Measurements from ENCODE around the gene UGCG. TPM values are rescaled to one million over a fixed set of nuclear protein-coding genes. Genes with fewer than 3 reads are reported as not detected.

The UGCG gene
- total and polyA plus RNA-seq, 9 of the 15 experiments (the other 6 are each of a cell fraction or from before 2014, with no cell fraction given): 20.0 to 40.3 (median 29.2) TPM

- intact Hi-C loops (cut with micrococcal nuclease) (no loop called here), in situ Hi-C loops (cut with MboI) (no loop called here)
- peaks cover 0 to 6% of the 10 kb centered on the region in 2 experiments; a peak in 2 of 5 replicates for H3K4me1 ChIP-seq (replicated peaks in 1 of 2; ENCODE audit: control insufficient read depth in 2 of 2, insufficient read depth in 2 of 2, low read length in 2 of 2)
- FAIRE-seq: no peak
- H3K79me2 ChIP-seq (ENCODE audit: control insufficient read depth, insufficient read depth, low read length): peaks cover 94% of the 10 kb centered on the region
- H3K9ac ChIP-seq (ENCODE audit: insufficient read depth in 1 of 2, low read depth in 2 of 2, low read length in 2 of 2): no peak overlapping the region
- no TSS peak for BruUV-seq (replicated peaks)
- H3K9me3 ChIP-seq (replicated peaks; ENCODE audit: control insufficient read depth, insufficient read depth, low read depth, low read length): no peaks in the 10 kb centered on the region
- H2AFZ ChIP-seq (ENCODE audit: low read depth, low read length): no peak overlapping the region
- no peak overlapping the region for H3K27ac ChIP-seq (ENCODE audit: extremely low read depth, low read depth, low read length)
- peak; percentile 70 for ATAC-seq
- H3K36me3 ChIP-seq (ENCODE audit: control insufficient read depth, insufficient read depth, low read length): peaks cover 40% of the 10 kb centered on the region
- DNase-seq (ENCODE audit: extremely low read depth in 1 of 4, low spot score in 3 of 4): peak in 1 of 4 experiments; percentile 49
- WGBS (ENCODE audit: insufficient coverage, low coverage, missing lambda C conversion rate): 32% methylated on average over 4 of the region's 4 CpGs
- H4K20me1 ChIP-seq (replicated peaks; ENCODE audit: control insufficient read depth, insufficient read depth, low read length): peaks cover 8% of the 10 kb centered on the region; the same call in 1 of the 2 replicates
- no peak for TF ChIP-seq SMARCA4 (IDR thresholded peaks at IDR 0.05)
- TF ChIP-seq NFIX (CRISPR knock-in tag; IDR thresholded peaks at IDR 0.05; ENCODE audit: low read depth): peak; percentile 77
- peak; percentile 77 for TF ChIP-seq BHLHE40 (IDR thresholded peaks at IDR 0.05; ENCODE audit: low read length)
- TF ChIP-seq NFIC (IDR thresholded peaks at IDR 0.05): peak; percentile 98
- no peak overlapping the region for H3K4me3 ChIP-seq
- no peaks in the 10 kb centered on the region for H3K27me3 ChIP-seq (ENCODE audit: control insufficient read depth in 2 of 2, insufficient read depth in 2 of 2, low read length in 2 of 2)
- ChIA-PET POLR2A (interaction anchor here (0.6 to 2.3 kb wide), 6 partner anchors 8 to 23 kb away, joined by 3 to 9 read pairs (median 4); no protein-coding TSS in a partner anchor), CTCF (ENCODE audit: low intra/inter-chr PET ratio) (no interaction called here)
- H3K4me2 ChIP-seq (ENCODE audit: insufficient read depth, low read length): no peak overlapping the region
- no peaks in the 10 kb centered on the region for H3K9me1 ChIP-seq (ENCODE audit: control insufficient read depth, insufficient read depth, low read length)
Observed at GRCh38 chr9:111914749-111915424, 18.3 kb downstream of the UGCG start.

- H3K4me3 ChIP-seq: no peak overlapping the region
- peaks cover 0 to 6% of the 10 kb centered on the region in 2 experiments; a peak in 2 of 5 replicates for H3K4me1 ChIP-seq (replicated peaks in 1 of 2; ENCODE audit: control insufficient read depth in 2 of 2, insufficient read depth in 2 of 2, low read length in 2 of 2)
- 85% methylated on average over 3 of the region's 3 CpGs for WGBS (ENCODE audit: insufficient coverage, low coverage, missing lambda C conversion rate)
- H3K27me3 ChIP-seq (ENCODE audit: control insufficient read depth in 2 of 2, insufficient read depth in 2 of 2, low read length in 2 of 2): no peaks in the 10 kb centered on the region
- H3K36me3 ChIP-seq (ENCODE audit: control insufficient read depth, insufficient read depth, low read length): peaks cover 41% of the 10 kb centered on the region
- H3K79me2 ChIP-seq (ENCODE audit: control insufficient read depth, insufficient read depth, low read length): peaks cover 90% of the 10 kb centered on the region
- no peaks in the 10 kb centered on the region for H3K9me3 ChIP-seq (replicated peaks; ENCODE audit: control insufficient read depth, insufficient read depth, low read depth, low read length)
- BruUV-seq (replicated peaks): no TSS peak
- in situ Hi-C loops (cut with MboI): no loop called here
- no peak overlapping the region for H3K27ac ChIP-seq (ENCODE audit: extremely low read depth, low read depth, low read length)
- DNase-seq (ENCODE audit: extremely low read depth in 1 of 4, low spot score in 3 of 4) (no peak), FAIRE-seq (no peak), ATAC-seq (no peak)
- ChIA-PET CTCF (ENCODE audit: low intra/inter-chr PET ratio) (no interaction called here), POLR2A (interaction anchor here (0.8 to 2.3 kb wide), 5 partner anchors 9 to 22 kb away, joined by 3 to 9 read pairs (median 4); no protein-coding TSS in a partner anchor)
- H3K9ac ChIP-seq (ENCODE audit: insufficient read depth in 1 of 2, low read depth in 2 of 2, low read length in 2 of 2): no peak overlapping the region
- intact Hi-C loops (cut with micrococcal nuclease): no loop called here
- no peaks in the 10 kb centered on the region for H3K9me1 ChIP-seq (ENCODE audit: control insufficient read depth, insufficient read depth, low read length)
- H2AFZ ChIP-seq (ENCODE audit: low read depth, low read length): no peak overlapping the region
- H3K4me2 ChIP-seq (ENCODE audit: insufficient read depth, low read length): no peak overlapping the region
- H4K20me1 ChIP-seq (replicated peaks; ENCODE audit: control insufficient read depth, insufficient read depth, low read length): peaks cover 8% of the 10 kb centered on the region; the same call in 1 of the 2 replicates
- TF ChIP-seq STAG1 (CRISPR knock-in tag; IDR thresholded peaks at IDR 0.05; ENCODE audit: borderline replicate concordance) (no peak), ZZZ3 (IDR thresholded peaks at IDR 0.05) (no peak), ZNF175 (CRISPR knock-in tag; IDR thresholded peaks at IDR 0.05; ENCODE audit: low read depth) (no peak), CTCF (IDR thresholded peaks at IDR 0.05 in 2 of 3, conservative IDR thresholded peaks at IDR 0.05 in 1 of 3; ENCODE audit: insufficient read depth in 2 of 3, low read depth in 1 of 3, low read length in 3 of 3) (no peak), MXI1 (IDR thresholded peaks at IDR 0.05; ENCODE audit: low read depth, low read length) (no peak), JUN (IDR thresholded peaks at IDR 0.05; ENCODE audit: borderline replicate concordance, low read depth, low read length) (no peak), JUN (CRISPR knock-in tag; IDR thresholded peaks at IDR 0.05; ENCODE audit: borderline replicate concordance) (no peak), ZBTB34 (CRISPR knock-in tag; IDR thresholded peaks at IDR 0.05) (no peak), ZNF133 (CRISPR knock-in tag; IDR thresholded peaks at IDR 0.05) (no peak)
Observed at GRCh38 chr9:111915425-111915758, 18.8 kb downstream of the UGCG start.
